ENCODE data around the gene NAIF1. TPM values are rescaled to one million over a fixed set of nuclear protein-coding genes. Genes with fewer than 3 reads are reported as not detected.

Gene NAIF1
- total RNA-seq, 1 experiment from 2014 or later: 17.3 TPM

- peaks cover 25% of the 10 kb centered on the region for H3K79me2 ChIP-seq (ENCODE audit: low read depth)
- CTCF ChIA-PET: interaction anchor here (0.6 to 0.8 kb wide), 2 partner anchors 10 to 36 kb away, joined by 3 to 5 read pairs; no protein-coding TSS in a partner anchor
- TF ChIP-seq CTCF (conservative IDR thresholded peaks at IDR 0.05) (no peak), EZH2 (IDR thresholded peaks at IDR 0.05; ENCODE audit: low read depth) (no peak)
- no peak overlapping the region for H3K4me3 ChIP-seq
- DNase-seq: no peak
- H3K27me3 ChIP-seq (ENCODE audit: insufficient read depth, low read depth): no peaks in the 10 kb centered on the region
- POLR2A ChIA-PET (ENCODE audit: unreplicated experiment): no interaction called here
- H3K4me1 ChIP-seq (replicated peaks; ENCODE audit: insufficient read depth): peaks cover 2% of the 10 kb centered on the region
- no peak overlapping the region for H3K4me2 ChIP-seq
- no peaks in the 10 kb centered on the region for H3K9me2 ChIP-seq (ENCODE audit: insufficient read depth)
- H3F3A ChIP-seq (ENCODE audit: insufficient read depth, low read depth): peaks cover 19% of the 10 kb centered on the region; the same call in 1 of the 2 replicates
- BruUV-seq (replicated peaks): no TSS peak
- H2AFZ ChIP-seq: no peak overlapping the region
- no peak overlapping the region for H3K27ac ChIP-seq
- H3K36me3 ChIP-seq (ENCODE audit: low read depth): no peaks in the 10 kb centered on the region
- H3K9me3 ChIP-seq (ENCODE audit: insufficient read depth, low read depth): no peaks in the 10 kb centered on the region
- intact Hi-C loops (cut with micrococcal nuclease; ENCODE audit: unreplicated experiment): no loop called here
- no peaks in the 10 kb centered on the region for H4K20me1 ChIP-seq (ENCODE audit: insufficient read depth)
Observed at GRCh38 chr9:128088253-128088945, 21.3 kb upstream of the NAIF1 start.

GRCh38 chr9:128087262-128087661, 20.1 kb upstream of the NAIF1 start:
- Histone ChIP-seq H3K9me2 (ENCODE audit: insufficient read depth) (no peaks in the 10 kb centered on the region), H2AFZ (no peak overlapping the region), H3K9me3 (ENCODE audit: insufficient read depth, low read depth) (no peaks in the 10 kb centered on the region), H3K79me2 (ENCODE audit: low read depth) (peaks cover 18% of the 10 kb centered on the region), H3K27ac (no peak overlapping the region), H3K4me3 (no peak overlapping the region), H3K4me1 (replicated peaks; ENCODE audit: insufficient read depth) (peaks cover 1% of the 10 kb centered on the region; the same call in 1 of the 2 replicates), H3K27me3 (ENCODE audit: insufficient read depth, low read depth) (no peaks in the 10 kb centered on the region), H3K36me3 (ENCODE audit: low read depth) (no peaks in the 10 kb centered on the region), H3K4me2 (no peak overlapping the region), H4K20me1 (ENCODE audit: insufficient read depth) (no peaks in the 10 kb centered on the region), H3F3A (ENCODE audit: insufficient read depth, low read depth) (peaks cover 8% of the 10 kb centered on the region; the same call in 1 of the 2 replicates)
- ChIA-PET POLR2A (ENCODE audit: unreplicated experiment) (no interaction called here), CTCF (interaction anchor here (0.6 kb wide), 1 partner anchor 38 kb away, joined by 3 read pairs; no protein-coding TSS in a partner anchor)
- DNase-seq: no peak
- BruUV-seq (replicated peaks): no TSS peak
- TF ChIP-seq EZH2 (IDR thresholded peaks at IDR 0.05; ENCODE audit: low read depth): no peak
- TF ChIP-seq CTCF (conservative IDR thresholded peaks at IDR 0.05): no peak
- intact Hi-C loops (cut with micrococcal nuclease; ENCODE audit: unreplicated experiment): no loop called here

GRCh38 chr9:128085943-128086342, 18.8 kb upstream of the NAIF1 start:
- Histone ChIP-seq H3K9me2 (ENCODE audit: insufficient read depth) (no peaks in the 10 kb centered on the region), H3K27ac (no peak overlapping the region), H3K9me3 (ENCODE audit: insufficient read depth, low read depth) (no peaks in the 10 kb centered on the region), H3K36me3 (ENCODE audit: low read depth) (no peaks in the 10 kb centered on the region), H3K79me2 (ENCODE audit: low read depth) (peaks cover 21% of the 10 kb centered on the region), H3K27me3 (ENCODE audit: insufficient read depth, low read depth) (no peaks in the 10 kb centered on the region), H3F3A (ENCODE audit: insufficient read depth, low read depth) (peaks cover 8% of the 10 kb centered on the region; the same call in 1 of the 2 replicates), H3K4me1 (replicated peaks; ENCODE audit: insufficient read depth) (peaks cover 7% of the 10 kb centered on the region; the same call in 1 of the 2 replicates), H4K20me1 (ENCODE audit: insufficient read depth) (no peaks in the 10 kb centered on the region), H3K4me2 (no peak overlapping the region), H2AFZ (no peak overlapping the region), H3K4me3 (no peak overlapping the region)
- POLR2A ChIA-PET (ENCODE audit: unreplicated experiment): no interaction called here
- intact Hi-C loops (cut with micrococcal nuclease; ENCODE audit: unreplicated experiment): no loop called here
- TF ChIP-seq CTCF (conservative IDR thresholded peaks at IDR 0.05) (no peak), EZH2 (IDR thresholded peaks at IDR 0.05; ENCODE audit: low read depth) (no peak)
- BruUV-seq (replicated peaks): no TSS peak
- peak in 1 of 2 experiments; percentile 43 for DNase-seq
- CTCF ChIA-PET: no interaction called here
